HepG2 (cell line): ENCODE results near the gene NCOA5. TPM values are rescaled to one million over a fixed set of nuclear protein-coding genes. Genes with fewer than 3 reads are reported as not detected.

ENCODE experiments used
- BCL6 ChIP-seq: IDR thresholded peaks from 2 replicates; pipeline ENCODE4 v1.6.1; 2016; ENCODE audit warnings: missing genetic modification reagents, missing compliant biosample characterization
- DMAP1 ChIP-seq: IDR thresholded peaks from 2 replicates; pipeline ENCODE4 v1.6.1; 2016
- HIVEP1 ChIP-seq: sonication (generic); formaldehyde crosslinking; IDR thresholded peaks from 2 replicates; pipeline ENCODE4 v1.4.0; 2020; ENCODE audit warnings: mild to moderate bottlenecking, missing genetic modification reagents
- KLF11 ChIP-seq: IDR thresholded peaks from 2 replicates; pipeline ENCODE4 v1.6.1; 2016; ENCODE audit warnings: missing compliant biosample characterization
- MZF1 ChIP-seq: sonication (generic); formaldehyde crosslinking; IDR thresholded peaks from 2 replicates; pipeline ENCODE4 v1.8.1; 2023; ENCODE audit warnings: mild to moderate bottlenecking, missing genetic modification reagents, borderline replicate concordance
- NCOA1 ChIP-seq: sonication (generic); formaldehyde crosslinking; IDR thresholded peaks from 2 replicates; pipeline ENCODE4 v1.9.0; 2021; ENCODE audit warnings: missing genetic modification reagents
- NFYB ChIP-seq: sonication (generic); formaldehyde crosslinking; IDR thresholded peaks from 2 replicates; pipeline ENCODE4 v1.4.0; 2020; ENCODE audit warnings: missing genetic modification reagents
- PAWR ChIP-seq: sonication (generic); formaldehyde crosslinking; IDR thresholded peaks from 2 replicates; pipeline ENCODE4 v1.4.0; 2020; ENCODE audit warnings: missing genetic modification reagents, mild to moderate bottlenecking, borderline replicate concordance
- RBAK ChIP-seq: sonication (generic); formaldehyde crosslinking; IDR thresholded peaks from 2 replicates; pipeline ENCODE4 v1.5.1; 2020; ENCODE audit warnings: mild to moderate bottlenecking, missing genetic modification reagents
- SETDB1 ChIP-seq: sonication (generic); formaldehyde crosslinking; IDR thresholded peaks from 2 replicates; pipeline ENCODE4 v1.5.1; 2020; ENCODE audit warnings: missing genetic modification reagents, mild to moderate bottlenecking, borderline replicate concordance
- SP4 ChIP-seq: sonication (generic); formaldehyde crosslinking; IDR thresholded peaks from 2 replicates; pipeline ENCODE4 v1.8.1; 2023; ENCODE audit warnings: mild to moderate bottlenecking, missing genetic modification reagents
- SSRP1 ChIP-seq: IDR thresholded peaks from 2 replicates; pipeline ENCODE4 v1.6.1; 2016; ENCODE audit warnings: control low read depth
- TCF7 ChIP-seq: sonication (generic); IDR thresholded peaks from 2 replicates; pipeline ENCODE4 v1.6.1; 2016; ENCODE audit warnings: antibody characterized with exemption, low read depth
- TOE1 ChIP-seq: sonication (generic); formaldehyde crosslinking; IDR thresholded peaks from 2 replicates; pipeline ENCODE4 v1.4.0; 2020; ENCODE audit warnings: mild to moderate bottlenecking, missing genetic modification reagents
- TP53 ChIP-seq: sonication (generic); formaldehyde crosslinking; conservative IDR thresholded peaks from 2 replicates; pipeline ENCODE4 v1.4.0; 2020; ENCODE audit warnings: missing genetic modification reagents
- U2AF2 ChIP-seq: fragments of 200-400 bp; formaldehyde crosslinking; IDR thresholded peaks from 2 replicates; pipeline ENCODE4 v1.6.1; 2017; ENCODE audit warnings: low read depth, mild to moderate bottlenecking, low read length
- ZNF121 ChIP-seq: sonication (generic); formaldehyde crosslinking; IDR thresholded peaks from 2 replicates; pipeline ENCODE4 v1.5.0; 2020; ENCODE audit warnings: mild to moderate bottlenecking, missing genetic modification reagents
- ZNF124 ChIP-seq: sonication (generic); formaldehyde crosslinking; IDR thresholded peaks from 2 replicates; pipeline ENCODE4 v1.4.0; 2020; ENCODE audit warnings: missing genetic modification reagents
- ZNF33B ChIP-seq: sonication (generic); formaldehyde crosslinking; IDR thresholded peaks from 2 replicates; pipeline ENCODE4 v1.5.1; 2020; ENCODE audit warnings: mild to moderate bottlenecking, missing genetic modification reagents
- ZNF362 ChIP-seq: sonication (generic); formaldehyde crosslinking; IDR thresholded peaks from 2 replicates; pipeline ENCODE4 v1.4.0; 2020; ENCODE audit warnings: missing genetic modification reagents, mild to moderate bottlenecking, borderline replicate concordance
- ZNF407 ChIP-seq: sonication (generic); formaldehyde crosslinking; IDR thresholded peaks from one replicate; pipeline ENCODE4 v1.5.1; 2020; ENCODE audit warnings: mild to moderate bottlenecking, missing genetic modification reagents; ENCODE audit errors: not compliant biosample characterization
- ZNF775 ChIP-seq: sonication (generic); formaldehyde crosslinking; IDR thresholded peaks from 2 replicates; pipeline ENCODE4 v1.4.0; 2020; ENCODE audit warnings: missing genetic modification reagents, mild to moderate bottlenecking, moderate library complexity, borderline replicate concordance
- ZNF782 ChIP-seq: sonication (generic); formaldehyde crosslinking; IDR thresholded peaks from 2 replicates; pipeline ENCODE4 v1.4.0; 2020; ENCODE audit warnings: missing genetic modification reagents, mild to moderate bottlenecking, borderline replicate concordance
- polyA plus RNA-seq, 8 experiments: library from polyadenylated mRNA; depleted of rRNA in 3 of 8; stranded (reverse) in 7 of 8; unstranded in 1 of 8; fragments of >200 nt; fragmentation: Illumina TruSeq in 4 of 8; extraction: Trizol in 4 of 8; gene quantifications; 2 replicates each; pipeline versions ENCODE4 v1.2.1 to v1.2.3, GENCODE V29; 2011 to 2016; ENCODE audit warnings: low read depth in 4 of 8, missing spikeins in 1 of 8, mixed read lengths in 1 of 8; ENCODE audit not compliant: insufficient read depth in 1 of 8
- total RNA-seq, 5 experiments: library from RNA; depleted of rRNA; stranded (reverse); fragments of >200 nt; fragmentation: Illumina TruSeq; extraction: Trizol; gene quantifications; 2 replicates each; pipeline ENCODE4 v1.2.3, GENCODE V29; 2016; ENCODE audit warnings: low read depth in 1 of 5

Gene NCOA5
- total and polyA plus RNA-seq, 2 of the 13 experiments (the other 11 are each of a cell fraction or from before 2014, with no cell fraction given) = 16.5 to 28.4 TPM

GRCh38 chr20:46011631-46012482, 77.9 kb downstream of the NCOA5 start (continued):
- TF ChIP-seq PAWR (CRISPR knock-in tag) (no peak), ZNF775 (no peak), KLF11 (CRISPR knock-in tag) (no peak), ZNF121 (CRISPR knock-in tag) (no peak), TCF7 (no peak), TP53 (CRISPR knock-in tag) (no peak), ZNF124 (CRISPR knock-in tag) (no peak), BCL6 (no peak), U2AF2 (no peak), DMAP1 (no peak), SSRP1 (CRISPR knock-in tag) (no peak), ZNF407 (CRISPR knock-in tag) (no peak), ZNF33B (CRISPR knock-in tag) (no peak), NCOA1 (CRISPR knock-in tag) (no peak), HIVEP1 (CRISPR knock-in tag) (no peak), SP4 (CRISPR knock-in tag) (0 out of 2 replicates have a peak, but pooled peaks have one; percentile 10), NFYB (peak; percentile 48), ZNF782 (CRISPR knock-in tag) (no peak), TOE1 (no peak), RBAK (CRISPR knock-in tag) (no peak), SETDB1 (CRISPR knock-in tag) (no peak), ZNF362 (CRISPR knock-in tag) (no peak), MZF1 (no peak)
